Fibroblast of lung (primary cell): ENCODE data around the gene CYB561A3. TPM values are rescaled to one million over a fixed set of nuclear protein-coding genes. Genes with fewer than 3 reads are reported as not detected.

ENCODE experiments used
- DNase-seq, 2 donors: peaks; one replicate each; pipeline versions ENCODE4 v3.0.0 to v3.0.0-alpha.2; 2010; ENCODE audit warnings: low read depth in 2 of 2
- H2AFZ ChIP-seq: 2 replicates; pipeline ENCODE4 v1.5.1; 2012; ENCODE audit warnings: low read length, control low read depth, inconsistent platforms
- H3K27ac ChIP-seq: 2 replicates; pipeline ENCODE4 v1.5.1; 2011; ENCODE audit warnings: low read length, control low read depth; ENCODE audit not compliant: insufficient read depth
- H3K27me3 ChIP-seq: 2 replicates; pipeline ENCODE4 v1.5.1; 2011; ENCODE audit warnings: mild to moderate bottlenecking, low read length; ENCODE audit not compliant: control insufficient read depth, insufficient read depth
- H3K36me3 ChIP-seq: 2 replicates; pipeline ENCODE4 v1.5.1; 2011; ENCODE audit warnings: low read length; ENCODE audit not compliant: control insufficient read depth, insufficient read depth
- H3K4me1 ChIP-seq: 2 replicates; pipeline ENCODE4 v1.5.1; 2011; ENCODE audit warnings: low read length; ENCODE audit not compliant: control insufficient read depth, insufficient read depth; ENCODE audit errors: extremely low read depth
- H3K4me2 ChIP-seq: 2 replicates; pipeline ENCODE4 v1.5.1; 2011; ENCODE audit warnings: low read length, control low read depth; ENCODE audit not compliant: insufficient read depth; ENCODE audit errors: extremely low read depth
- H3K4me3 ChIP-seq, 4 experiments: fragments of 200-600 bp in 1 of 4; sonication (generic) in 1 of 4; replicated peaks in 1 of 4; 2 replicates each; pipeline ENCODE4 v1.5.1; 2011 to 2016; ENCODE audit warnings: low read length in 4 of 4, low read depth in 3 of 4, mild to moderate bottlenecking in 3 of 4, control low read depth in 2 of 4, inconsistent platforms in 1 of 4, mixed read lengths in 1 of 4; ENCODE audit not compliant: insufficient read depth in 1 of 4; ENCODE audit errors: control extremely low read depth in 1 of 4
- H3K79me2 ChIP-seq: 2 replicates; pipeline ENCODE4 v1.5.1; 2012; ENCODE audit warnings: mild to moderate bottlenecking, low read length, inconsistent platforms; ENCODE audit not compliant: control insufficient read depth, insufficient read depth
- H3K9ac ChIP-seq: 2 replicates; pipeline ENCODE4 v1.5.1; 2011; ENCODE audit warnings: mild to moderate bottlenecking, low read length, control low read depth; ENCODE audit not compliant: insufficient read depth
- H3K9me3 ChIP-seq: 2 replicates; pipeline ENCODE4 v1.5.1; 2012; ENCODE audit warnings: low read depth, low read length; ENCODE audit not compliant: control insufficient read depth, insufficient read depth
- H4K20me1 ChIP-seq: 2 replicates; pipeline ENCODE4 v1.5.1; 2011; ENCODE audit warnings: low read length; ENCODE audit not compliant: control insufficient read depth, insufficient read depth; ENCODE audit errors: extremely low read depth
- EZH2 ChIP-seq: IDR thresholded peaks from 2 replicates; pipeline ENCODE4 v1.5.1; 2012; ENCODE audit warnings: low read length, control low read depth, mild to moderate bottlenecking; ENCODE audit errors: missing control alignments
- polyA plus RNA-seq, 2 donors: library from polyadenylated mRNA; depleted of rRNA in 1 of 2; stranded (reverse) in 1 of 2; unstranded in 1 of 2; fragments of >200 nt; gene quantifications; 2 replicates each; pipeline ENCODE4 v1.2.1, GENCODE V29; 2011 to 2012; ENCODE audit warnings: missing spikeins in 1 of 2
- total RNA-seq: library from RNA; depleted of rRNA; stranded (reverse); fragments of >200 nt; gene quantifications from 2 replicates; pipeline ENCODE4 v1.2.1, GENCODE V29; 2014
- TF ChIP-seq, protein P1 (sequence below), 2 donors: IDR thresholded peaks in 1 of 2; conservative IDR thresholded peaks in 1 of 2; 1 replicate in 1 of 2; 2 replicates in 1 of 2; pipeline ENCODE4 v1.5.1; 2011 to 2012; ENCODE audit warnings: low read length in 2 of 2, control low read depth in 1 of 2, inconsistent platforms in 1 of 2, low read depth in 1 of 2, mild to moderate bottlenecking in 1 of 2

The CYB561A3 gene
- total and polyA plus RNA-seq, 2 donors (not counting 1 experiment from before 2014, with no cell fraction given): 43.9 to 65.1 TPM

DNA sequence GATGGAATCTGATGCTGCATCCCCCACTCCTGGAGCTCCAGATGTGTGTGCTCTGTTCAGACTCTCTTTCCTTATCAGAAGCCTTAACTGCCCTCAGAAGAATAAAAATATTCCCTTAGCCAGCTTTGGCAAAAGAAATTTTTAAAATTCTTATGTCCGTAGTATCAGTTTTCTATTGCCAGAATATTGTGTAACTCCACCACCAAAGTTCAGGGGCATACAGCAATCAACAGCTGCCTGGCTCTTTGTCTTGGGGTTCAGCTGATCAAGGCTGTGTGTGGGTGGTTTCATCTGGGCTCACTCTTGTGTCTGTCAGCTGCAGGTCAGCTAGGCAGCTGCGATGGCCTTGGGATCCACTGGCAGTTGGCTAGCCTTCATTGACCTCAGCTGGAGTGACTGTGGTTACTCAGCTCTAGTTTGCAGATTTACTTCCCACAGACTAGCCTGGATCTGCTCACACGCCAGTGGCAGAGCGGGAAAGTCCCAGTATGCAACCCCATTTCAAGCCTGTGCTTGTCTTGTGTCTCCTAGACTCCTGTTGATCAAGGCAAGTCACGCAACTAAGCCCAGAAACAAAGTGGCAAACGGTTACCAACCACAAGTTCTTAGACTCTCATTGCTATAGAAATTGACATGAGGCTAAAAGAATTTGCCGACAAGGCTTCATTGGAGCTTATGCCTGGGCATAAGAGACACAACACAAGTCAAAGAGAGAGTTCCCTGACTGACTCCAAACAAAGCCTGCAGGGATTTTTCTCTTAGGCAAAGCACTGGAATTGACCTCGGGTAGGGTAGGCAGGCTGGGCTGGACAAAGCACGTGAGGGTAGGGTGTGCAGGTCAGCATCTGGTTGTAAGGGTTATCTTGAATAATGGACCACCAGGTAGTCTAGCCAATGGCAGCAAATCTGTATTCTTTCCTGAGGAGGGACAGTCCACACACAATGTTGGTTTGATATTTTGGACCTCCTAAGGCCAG, 8.0 kb upstream of the CYB561A3 start:
- Histone ChIP-seq H3K9me3 (no peaks in the 10 kb centered on the region), H3K9ac (no peak overlapping the region), H3K4me2 (peak overlapping the region; percentile 32), H3K27ac (peak overlapping the region; percentile 92), H4K20me1 (no peaks in the 10 kb centered on the region), H3K4me1 (peaks cover 19% of the 10 kb centered on the region), H2AFZ (no peak overlapping the region), H3K27me3 (no peaks in the 10 kb centered on the region), H3K36me3 (peaks cover 14% of the 10 kb centered on the region), H3K4me3 (no peak overlapping the region), H3K79me2 (no peaks in the 10 kb centered on the region)
- DNase-seq: peak; percentile 93 to 96
- TF ChIP-seq, protein P1, sequence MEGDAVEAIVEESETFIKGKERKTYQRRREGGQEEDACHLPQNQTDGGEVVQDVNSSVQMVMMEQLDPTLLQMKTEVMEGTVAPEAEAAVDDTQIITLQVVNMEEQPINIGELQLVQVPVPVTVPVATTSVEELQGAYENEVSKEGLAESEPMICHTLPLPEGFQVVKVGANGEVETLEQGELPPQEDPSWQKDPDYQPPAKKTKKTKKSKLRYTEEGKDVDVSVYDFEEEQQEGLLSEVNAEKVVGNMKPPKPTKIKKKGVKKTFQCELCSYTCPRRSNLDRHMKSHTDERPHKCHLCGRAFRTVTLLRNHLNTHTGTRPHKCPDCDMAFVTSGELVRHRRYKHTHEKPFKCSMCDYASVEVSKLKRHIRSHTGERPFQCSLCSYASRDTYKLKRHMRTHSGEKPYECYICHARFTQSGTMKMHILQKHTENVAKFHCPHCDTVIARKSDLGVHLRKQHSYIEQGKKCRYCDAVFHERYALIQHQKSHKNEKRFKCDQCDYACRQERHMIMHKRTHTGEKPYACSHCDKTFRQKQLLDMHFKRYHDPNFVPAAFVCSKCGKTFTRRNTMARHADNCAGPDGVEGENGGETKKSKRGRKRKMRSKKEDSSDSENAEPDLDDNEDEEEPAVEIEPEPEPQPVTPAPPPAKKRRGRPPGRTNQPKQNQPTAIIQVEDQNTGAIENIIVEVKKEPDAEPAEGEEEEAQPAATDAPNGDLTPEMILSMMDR (conservative IDR thresholded peaks at IDR 0.05 in 1 of 2, IDR thresholded peaks at IDR 0.05 in 1 of 2; ENCODE audit: low read depth in 1 of 2, low read length in 2 of 2): no peak
- TF ChIP-seq EZH2: no peak

DNA sequence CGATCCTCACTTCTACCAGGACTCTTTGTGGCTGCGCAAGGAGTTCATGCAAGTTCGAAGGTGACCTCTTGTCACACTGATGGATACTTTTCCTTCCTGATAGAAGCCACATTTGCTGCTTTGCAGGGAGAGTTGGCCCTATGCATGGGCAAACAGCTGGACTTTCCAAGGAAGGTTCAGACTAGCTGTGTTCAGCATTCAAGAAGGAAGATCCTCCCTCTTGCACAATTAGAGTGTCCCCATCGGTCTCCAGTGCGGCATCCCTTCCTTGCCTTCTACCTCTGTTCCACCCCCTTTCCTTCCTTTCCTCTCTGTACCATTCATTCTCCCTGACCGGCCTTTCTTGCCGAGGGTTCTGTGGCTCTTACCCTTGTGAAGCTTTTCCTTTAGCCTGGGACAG, 7.0 kb upstream of the CYB561A3 start:
- no peaks in the 10 kb centered on the region for H4K20me1 ChIP-seq
- H3K9ac ChIP-seq: no peak overlapping the region
- H3K4me2 ChIP-seq: no peak overlapping the region
- peaks cover 17% of the 10 kb centered on the region for H3K36me3 ChIP-seq
- H3K27me3 ChIP-seq: no peaks in the 10 kb centered on the region
- no peak for TF ChIP-seq EZH2
- TF ChIP-seq, protein P1 (conservative IDR thresholded peaks at IDR 0.05 in 1 of 2, IDR thresholded peaks at IDR 0.05 in 1 of 2; ENCODE audit: low read depth in 1 of 2, low read length in 2 of 2): no peak
- no peak for DNase-seq
- no peaks in the 10 kb centered on the region for H3K9me3 ChIP-seq
- H3K27ac ChIP-seq: peak overlapping the region; percentile 92
- no peak overlapping the region for H3K4me3 ChIP-seq
- H3K79me2 ChIP-seq: peaks cover 8% of the 10 kb centered on the region
- no peak overlapping the region for H2AFZ ChIP-seq
- H3K4me1 ChIP-seq: peaks cover 19% of the 10 kb centered on the region

DNA sequence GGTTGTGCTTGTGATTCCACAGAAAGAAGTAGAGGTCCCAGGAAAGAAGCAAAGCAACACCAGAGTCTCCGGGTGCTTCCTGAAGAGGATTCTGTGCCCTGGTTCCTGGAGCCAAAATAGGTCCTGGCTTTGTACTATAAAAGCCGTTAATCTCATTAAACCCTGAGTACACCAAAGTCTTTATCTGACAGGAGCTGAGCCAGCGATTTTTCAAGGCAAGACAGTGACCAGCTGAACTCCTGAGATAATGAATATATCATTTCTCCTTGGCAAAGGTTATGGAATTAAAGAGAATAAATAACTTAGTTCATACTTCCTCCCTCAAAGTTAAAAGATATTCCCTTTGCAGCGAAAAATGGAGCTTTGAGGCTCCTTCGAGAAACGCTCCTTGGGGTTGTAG, 5.7 kb upstream of the CYB561A3 start:
- Histone ChIP-seq H3K36me3 (peaks cover 17% of the 10 kb centered on the region), H3K27ac (no peak overlapping the region)

More for the DNA sequence above, 5.7 kb upstream of the CYB561A3 start:
- peaks cover 23% of the 10 kb centered on the region for H3K4me1 ChIP-seq
- DNase-seq: no peak
- no peaks in the 10 kb centered on the region for H3K9me3 ChIP-seq
- no peak overlapping the region for H3K9ac ChIP-seq
- no peaks in the 10 kb centered on the region for H4K20me1 ChIP-seq
- H3K79me2 ChIP-seq: peaks cover 19% of the 10 kb centered on the region
- no peak overlapping the region for H3K4me2 ChIP-seq
- no peaks in the 10 kb centered on the region for H3K27me3 ChIP-seq
- TF ChIP-seq, protein P1 (conservative IDR thresholded peaks at IDR 0.05 in 1 of 2, IDR thresholded peaks at IDR 0.05 in 1 of 2; ENCODE audit: low read depth in 1 of 2, low read length in 2 of 2): no peak
- no peak for TF ChIP-seq EZH2
- H3K4me3 ChIP-seq: no peak overlapping the region
- no peak overlapping the region for H2AFZ ChIP-seq
